Stimulated activated CD4-positive, alpha-beta T cell treated with anti-CD3 and anti-CD28 coated beads, Interleukin-4, amount 100 ng/mL, for 48 hours (primary cell): ENCODE results near the gene ATN1.

ENCODE experiments used
- DNase-seq, 2 donors: peaks; one replicate each; pipeline ENCODE4 v3.0.0-alpha.2; 2020; ENCODE audit warnings: low read depth in 2 of 2

The ATN1 gene

GRCh38 chr12:6925239-6925539 is 2.6 kb upstream of the ATN1 start:
- no peak for DNase-seq

DNA sequence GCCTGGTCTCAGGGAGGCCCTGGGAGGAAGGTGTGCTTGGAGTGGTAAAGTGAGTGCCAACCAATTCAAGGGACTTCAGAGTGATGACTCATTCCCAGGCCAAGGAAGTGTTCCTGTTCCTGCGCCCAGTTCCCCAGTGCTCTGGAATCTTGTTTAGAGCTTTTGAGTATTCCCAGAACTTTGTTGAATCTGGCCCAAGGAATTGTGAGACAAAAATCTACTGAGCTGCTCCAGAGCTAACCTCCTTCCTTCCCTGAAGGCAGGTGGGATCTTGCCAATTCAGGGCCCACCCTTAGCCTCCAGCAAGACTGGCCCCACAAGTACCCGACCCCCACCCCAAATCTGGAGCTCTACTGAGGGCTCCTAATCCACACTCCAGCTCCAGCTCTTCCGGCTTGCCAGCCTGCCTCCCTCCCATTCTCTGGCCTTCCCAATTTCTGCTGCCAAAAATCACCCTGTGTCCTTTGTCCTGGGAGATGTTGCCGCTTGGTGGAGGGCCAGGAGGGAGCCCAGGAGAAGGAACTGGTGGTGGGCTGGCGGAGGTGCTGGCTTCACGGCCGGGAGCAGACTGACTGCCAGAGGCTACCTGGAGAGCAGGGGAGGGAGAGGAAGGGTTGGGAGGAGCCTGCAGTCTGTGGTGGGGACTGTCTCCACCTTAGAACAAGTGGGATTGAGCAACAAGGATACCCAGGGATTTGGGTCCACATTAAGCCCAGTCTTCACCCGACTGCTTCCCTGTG is 2.0 kb upstream of the ATN1 start:
- no peak for DNase-seq

- no peak for DNase-seq
Measured at GRCh38 chr12:6928022-6928702, 403 bp downstream of the ATN1 start.

DNA sequence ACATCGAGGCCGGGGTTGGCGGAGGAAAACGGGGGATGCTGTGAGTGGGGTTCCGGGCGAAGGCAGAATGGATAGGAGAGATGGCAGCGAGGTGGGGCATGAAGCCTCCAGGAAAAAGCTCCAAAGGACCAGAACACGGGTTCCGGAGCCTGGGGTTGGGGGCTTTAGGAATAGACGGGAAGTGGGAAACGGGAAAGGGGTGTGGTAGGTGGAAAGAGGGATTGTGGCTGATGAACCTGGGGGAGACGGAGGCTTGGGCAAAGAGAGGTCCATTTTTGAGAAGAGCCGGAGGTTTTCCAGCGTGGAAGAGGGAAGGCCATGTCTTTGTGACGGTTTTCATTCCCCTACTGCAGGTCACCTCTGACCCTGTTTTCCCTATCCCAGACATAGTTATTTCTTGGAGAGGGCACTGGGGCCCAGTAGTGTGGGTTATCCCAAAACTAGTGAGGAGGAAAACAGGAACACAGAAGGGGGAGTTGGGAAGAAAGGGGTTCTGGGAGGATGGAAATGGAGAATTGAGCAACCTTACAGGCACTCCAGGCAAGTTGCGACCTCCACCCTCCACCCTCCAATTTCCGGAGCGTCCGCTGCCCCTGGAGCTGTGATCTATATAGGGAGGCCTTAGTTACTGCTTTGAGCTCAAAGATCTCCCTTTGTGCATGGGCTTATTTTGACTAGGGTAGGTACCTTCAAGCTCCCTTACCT is 1.1 kb downstream of the ATN1 start:
- no peak for DNase-seq

DNA sequence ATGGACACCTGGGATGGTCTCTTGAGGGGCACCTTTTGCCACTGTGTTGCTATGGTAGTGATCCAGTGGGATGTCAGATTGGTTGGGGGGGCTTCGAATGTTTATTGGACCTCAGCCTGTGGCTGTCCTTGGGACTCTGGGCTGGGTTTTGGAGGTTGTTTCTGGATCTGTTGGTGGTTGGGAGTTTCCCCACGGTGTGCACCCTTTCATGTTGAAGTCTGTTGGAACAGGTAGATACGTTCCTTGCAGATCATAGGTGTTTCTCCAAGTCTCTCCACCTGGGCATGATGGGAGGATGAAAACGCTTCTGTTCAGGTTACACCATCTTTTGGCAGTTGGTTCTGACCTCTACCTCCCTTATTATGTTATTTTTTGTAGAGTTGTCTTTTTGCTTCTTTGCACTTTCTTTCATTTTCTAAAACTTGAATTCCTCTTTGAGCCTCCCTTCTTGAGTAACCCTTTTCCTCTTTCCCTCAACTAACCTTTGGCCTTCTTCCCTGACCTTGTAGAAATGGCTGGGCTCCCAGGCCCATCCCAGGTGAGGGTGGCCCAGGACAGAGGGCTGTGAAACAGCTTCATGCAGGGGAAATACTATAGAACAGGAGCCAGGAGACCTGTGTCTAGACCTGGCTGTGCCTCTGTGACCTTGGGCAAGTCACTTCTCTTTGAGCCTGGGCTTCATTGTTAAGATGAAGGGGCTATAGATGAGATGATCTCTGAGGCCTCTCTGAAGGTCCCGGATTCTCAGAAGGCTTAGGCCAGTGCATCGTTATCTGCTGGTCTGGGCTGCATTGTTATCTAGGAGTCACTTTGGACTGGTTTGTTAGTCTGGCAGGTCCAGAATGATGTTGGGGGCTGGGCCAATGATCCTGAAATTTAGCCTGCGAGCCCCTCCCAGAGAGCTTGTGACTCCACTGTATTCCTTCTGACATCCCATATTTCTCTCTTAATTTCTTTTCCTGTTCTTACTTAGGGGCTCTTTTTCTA is 2.0 kb downstream of the ATN1 start:
- DNase-seq = no peak

GRCh38 chr12:6932766-6933165 is 5.0 kb downstream of the ATN1 start:
- DNase-seq = no peak

DNA sequence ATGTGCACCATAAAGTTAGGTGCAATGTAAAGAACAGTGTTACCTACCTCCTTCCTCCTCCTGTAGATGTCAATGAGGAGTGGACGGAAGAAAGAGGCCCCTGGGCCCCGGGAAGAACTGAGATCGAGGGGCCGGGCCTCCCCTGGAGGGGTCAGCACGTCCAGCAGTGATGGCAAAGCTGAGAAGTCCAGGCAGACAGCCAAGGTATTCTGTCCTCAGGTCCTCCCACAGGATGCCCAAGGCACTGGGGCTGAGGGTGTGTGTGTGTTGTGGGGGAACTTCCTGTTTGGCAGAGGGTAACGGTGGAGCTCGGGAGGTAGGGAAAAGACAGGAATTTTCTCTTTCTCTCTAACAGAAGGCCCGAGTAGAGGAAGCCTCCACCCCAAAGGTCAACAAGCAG is 6.4 kb downstream of the ATN1 start:
- DNase-seq = no peak

DNA sequence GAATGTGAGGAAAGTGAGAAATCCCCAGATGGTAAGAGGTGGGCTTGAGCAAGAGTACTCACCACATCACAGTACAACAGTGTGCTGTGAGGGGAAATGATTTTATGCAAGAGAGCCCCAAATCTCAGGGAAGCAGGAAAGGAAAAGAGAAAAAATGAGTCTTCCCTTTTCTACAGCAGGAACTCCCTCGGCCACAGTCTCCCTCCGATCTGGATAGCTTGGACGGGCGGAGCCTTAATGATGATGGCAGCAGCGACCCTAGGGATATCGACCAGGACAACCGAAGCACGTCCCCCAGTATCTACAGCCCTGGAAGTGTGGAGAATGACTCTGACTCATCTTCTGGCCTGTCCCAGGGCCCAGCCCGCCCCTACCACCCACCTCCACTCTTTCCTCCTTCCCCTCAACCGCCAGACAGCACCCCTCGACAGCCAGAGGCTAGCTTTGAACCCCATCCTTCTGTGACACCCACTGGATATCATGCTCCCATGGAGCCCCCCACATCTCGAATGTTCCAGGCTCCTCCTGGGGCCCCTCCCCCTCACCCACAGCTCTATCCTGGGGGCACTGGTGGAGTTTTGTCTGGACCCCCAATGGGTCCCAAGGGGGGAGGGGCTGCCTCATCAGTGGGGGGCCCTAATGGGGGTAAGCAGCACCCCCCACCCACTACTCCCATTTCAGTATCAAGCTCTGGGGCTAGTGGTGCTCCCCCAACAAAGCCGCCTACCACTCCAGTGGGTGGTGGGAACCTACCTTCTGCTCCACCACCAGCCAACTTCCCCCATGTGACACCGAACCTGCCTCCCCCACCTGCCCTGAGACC is 7.8 kb downstream of the ATN1 start:
- no peak for DNase-seq

- DNase-seq = no peak
Measured at GRCh38 chr12:6936194-6936635, 8.5 kb downstream of the ATN1 start.

- DNase-seq = peak in 1 of 2 donors; percentile 50
Measured at GRCh38 chr12:6936636-6937480, 9.1 kb downstream of the ATN1 start.

GRCh38 chr12:6937481-6938352 is 10.0 kb downstream of the ATN1 start:
- peak; percentile 90 to 91 for DNase-seq

- no peak for DNase-seq
Measured at GRCh38 chr12:6938353-6939190, 10.8 kb downstream of the ATN1 start.

DNA sequence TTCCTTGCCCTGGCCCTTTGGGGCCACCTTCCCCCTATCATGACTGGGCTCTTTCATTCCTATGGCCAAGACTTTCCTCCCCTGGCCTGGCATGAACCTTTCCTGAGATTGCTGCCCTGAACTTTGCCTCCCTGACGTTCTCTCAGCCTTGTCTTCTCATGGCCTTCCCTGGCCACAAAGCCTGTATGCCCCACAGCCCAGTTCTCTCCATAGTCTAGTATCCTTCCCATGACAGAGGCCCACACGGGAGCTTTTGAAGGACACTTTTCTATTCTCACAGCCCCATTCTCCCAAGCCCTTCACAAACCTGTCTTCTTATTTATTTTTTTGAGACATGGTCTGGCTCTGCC is 11.4 kb downstream of the ATN1 start:
- DNase-seq = no peak

- DNase-seq = no peak
Measured at GRCh38 chr12:6941267-6941666, 13.5 kb downstream of the ATN1 start.

DNA sequence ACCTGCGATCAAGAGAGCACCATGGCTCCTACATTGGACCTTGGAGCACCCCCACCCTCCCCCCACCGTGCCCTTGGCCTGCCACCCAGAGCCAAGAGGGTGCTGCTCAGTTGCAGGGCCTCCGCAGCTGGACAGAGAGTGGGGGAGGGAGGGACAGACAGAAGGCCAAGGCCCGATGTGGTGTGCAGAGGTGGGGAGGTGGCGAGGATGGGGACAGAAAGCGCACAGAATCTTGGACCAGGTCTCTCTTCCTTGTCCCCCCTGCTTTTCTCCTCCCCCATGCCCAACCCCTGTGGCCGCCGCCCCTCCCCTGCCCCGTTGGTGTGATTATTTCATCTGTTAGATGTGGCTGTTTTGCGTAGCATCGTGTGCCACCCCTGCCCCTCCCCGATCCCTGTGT is 14.0 kb downstream of the ATN1 start:
- no peak for DNase-seq

GRCh38 chr12:6942331-6942665 is 14.5 kb downstream of the ATN1 start:
- no peak for DNase-seq

- DNase-seq = peak; percentile 57 to 69
Measured at GRCh38 chr12:6943389-6943721, 15.6 kb downstream of the ATN1 start.

- peak; percentile 67 to 70 for DNase-seq
Measured at GRCh38 chr12:6943722-6944380, 16.1 kb downstream of the ATN1 start, which contains the start of the genes C12orf57 and RNU7-1. Gene C12orf57 (plus strand): TSS chr12:6944022. CDS start chr12:6944122, 100 bp downstream. Gene RNU7-1 (plus strand): TSS chr12:6943816.
